Superior temporal gyrus (tissue), 1 donor: Measurements from ENCODE around the gene FRA10AC1.

ENCODE experiments used
- DNase-seq: peaks from one replicate; pipeline ENCODE4 v3.0.0-alpha.2; 2016; ENCODE audit errors: extremely low spot score

FRA10AC1 gene

DNA sequence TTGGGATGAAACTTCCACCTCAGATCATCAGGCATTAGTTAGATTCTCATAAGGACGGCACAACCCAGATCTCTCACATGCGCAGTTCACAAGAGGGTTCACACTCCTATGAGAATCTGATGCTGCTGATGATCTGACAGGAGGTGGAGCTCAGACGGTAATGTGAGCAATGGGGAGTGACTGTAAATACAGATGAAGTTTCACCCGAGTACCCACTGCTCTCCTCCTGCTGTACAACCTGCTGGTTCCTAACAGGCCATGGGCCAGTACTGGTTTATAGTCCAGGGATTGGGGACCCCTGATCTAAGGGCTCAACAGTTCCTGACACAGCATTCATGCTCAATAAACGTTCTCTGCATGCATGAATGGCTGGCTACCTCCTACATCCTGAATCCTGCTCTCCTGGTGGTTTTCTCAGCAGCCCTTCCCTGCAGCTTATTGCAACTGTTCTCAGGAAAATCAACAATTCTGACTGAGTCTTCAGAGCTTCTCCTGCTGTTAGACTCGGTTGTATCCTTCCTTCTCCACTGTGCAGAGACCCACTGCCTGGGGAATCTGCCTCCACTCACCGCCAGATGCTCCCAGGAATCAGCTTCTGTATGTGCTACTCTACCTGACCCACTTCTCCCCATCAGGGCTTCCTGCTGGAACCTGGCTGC lies 72.6 kb downstream of the FRA10AC1 start:
- no peak for DNase-seq

DNA sequence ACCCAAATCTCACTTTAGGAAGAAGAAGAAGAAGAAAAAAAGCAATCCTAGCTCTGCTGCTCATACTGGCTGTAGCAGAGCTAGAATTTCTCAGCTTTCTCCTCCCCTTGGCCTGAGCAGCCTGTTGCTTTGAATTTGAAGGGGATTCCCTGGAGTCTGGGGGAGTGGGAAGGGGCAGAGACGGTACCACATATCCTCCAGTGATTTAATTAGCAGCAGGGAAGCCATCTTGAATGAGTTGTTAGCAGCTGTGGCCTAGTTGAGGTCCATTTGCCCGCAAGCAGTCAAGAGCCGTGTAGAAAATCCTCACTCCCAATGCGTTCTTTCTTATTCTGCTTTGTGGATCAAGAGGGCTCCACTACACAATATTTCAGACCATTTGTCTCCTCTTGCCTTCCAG lies 73.5 kb downstream of the FRA10AC1 start:
- DNase-seq: no peak

DNA sequence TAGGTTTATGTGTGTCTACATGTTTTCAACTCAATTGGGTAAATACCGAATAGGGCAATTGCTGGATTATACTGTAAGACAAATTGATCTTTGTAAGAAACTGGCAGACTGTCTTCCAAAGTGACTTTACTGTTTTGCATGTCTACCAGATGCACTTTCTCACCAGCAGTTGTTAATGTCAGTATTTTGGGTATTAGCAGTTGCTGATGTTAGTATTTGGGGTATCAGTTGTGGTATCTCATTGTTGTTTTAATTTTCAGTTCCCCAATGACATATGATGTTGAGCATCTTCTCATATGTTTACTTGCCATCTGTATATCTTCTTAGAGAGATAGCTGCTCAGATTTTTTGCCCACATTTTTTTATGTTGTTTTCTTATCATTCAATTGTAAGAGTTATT lies 79.5 kb downstream of the FRA10AC1 start:
- no peak for DNase-seq

DNA sequence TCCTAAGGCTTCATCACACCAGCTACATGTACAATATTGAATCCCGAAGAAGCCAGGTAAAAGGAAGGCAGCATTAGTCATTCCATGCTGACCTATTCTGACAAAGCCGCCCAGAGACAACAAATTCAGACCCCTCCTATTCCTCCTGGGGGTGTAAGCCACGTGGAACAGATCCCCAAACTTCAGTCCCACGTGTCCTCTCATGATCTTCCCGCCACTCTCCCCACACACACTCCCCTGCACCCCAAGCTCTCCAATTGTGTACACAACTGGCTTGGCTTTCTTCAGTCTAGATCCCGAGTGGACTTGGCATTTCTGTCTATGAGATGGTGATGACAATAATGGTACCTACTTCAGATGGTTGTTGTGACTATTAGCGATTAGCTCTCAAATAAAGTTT lies 81.5 kb downstream of the FRA10AC1 start:
- DNase-seq: no peak
